Umbilical cord (tissue), 2 donors: Measurements from ENCODE around the gene FGFRL1. TPM values are rescaled to one million over a fixed set of nuclear protein-coding genes. Genes with fewer than 3 reads are reported as not detected.

Source experiments
- DNase-seq: peaks from one replicate; pipeline ENCODE4 v3.0.0-alpha.2; 2015; ENCODE audit warnings: low spot score
- total RNA-seq: library from RNA; depleted of rRNA; stranded (reverse); fragments of >200 nt; gene quantifications from one replicate; pipeline ENCODE4 v1.2.3, GENCODE V29; 2014; ENCODE audit warnings: low replicate concordance; ENCODE audit not compliant: insufficient read depth

FGFRL1 gene, protein sequence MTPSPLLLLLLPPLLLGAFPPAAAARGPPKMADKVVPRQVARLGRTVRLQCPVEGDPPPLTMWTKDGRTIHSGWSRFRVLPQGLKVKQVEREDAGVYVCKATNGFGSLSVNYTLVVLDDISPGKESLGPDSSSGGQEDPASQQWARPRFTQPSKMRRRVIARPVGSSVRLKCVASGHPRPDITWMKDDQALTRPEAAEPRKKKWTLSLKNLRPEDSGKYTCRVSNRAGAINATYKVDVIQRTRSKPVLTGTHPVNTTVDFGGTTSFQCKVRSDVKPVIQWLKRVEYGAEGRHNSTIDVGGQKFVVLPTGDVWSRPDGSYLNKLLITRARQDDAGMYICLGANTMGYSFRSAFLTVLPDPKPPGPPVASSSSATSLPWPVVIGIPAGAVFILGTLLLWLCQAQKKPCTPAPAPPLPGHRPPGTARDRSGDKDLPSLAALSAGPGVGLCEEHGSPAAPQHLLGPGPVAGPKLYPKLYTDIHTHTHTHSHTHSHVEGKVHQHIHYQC
- total RNA-seq: 16.4 TPM

DNA sequence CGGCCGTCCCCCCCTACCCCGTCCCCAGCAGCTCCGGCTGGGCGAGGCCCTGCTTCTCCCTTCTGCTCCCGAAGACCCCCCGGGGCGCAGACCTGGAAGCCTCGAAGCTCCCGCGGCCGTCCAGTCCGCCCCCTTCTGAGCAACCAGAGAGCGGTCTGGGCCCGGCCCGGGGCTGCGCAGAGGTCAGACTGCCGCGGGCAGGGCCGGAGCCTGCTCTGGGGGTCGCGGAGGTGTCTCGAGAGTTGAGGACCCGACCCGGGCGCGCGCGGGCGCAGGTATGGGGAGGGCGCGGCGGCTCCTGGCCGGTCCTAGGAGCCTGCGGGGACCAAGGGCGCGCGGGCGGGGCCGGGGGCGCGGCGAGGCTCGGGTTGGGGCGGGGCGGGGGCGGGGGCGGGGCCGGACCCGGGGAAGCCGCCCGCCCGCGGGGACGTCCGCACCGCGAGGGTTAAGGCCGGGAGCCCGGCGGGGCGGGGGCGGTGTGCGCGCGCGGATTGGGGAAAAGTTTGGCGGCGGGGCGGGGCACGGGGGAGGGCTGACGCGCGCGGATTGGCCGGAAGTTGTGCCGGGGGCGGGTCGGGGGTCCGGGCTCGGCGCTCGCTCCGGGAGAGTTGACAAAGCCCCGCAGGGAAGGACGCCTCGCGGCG, at the start of gene FGFRL1:
FGFRL1 (plus strand) TSS at position 605 of the 644 bp plus-strand sequence. CDS start 860 bp downstream, outside the sequence.
- peak; percentile 90 for DNase-seq

DNA sequence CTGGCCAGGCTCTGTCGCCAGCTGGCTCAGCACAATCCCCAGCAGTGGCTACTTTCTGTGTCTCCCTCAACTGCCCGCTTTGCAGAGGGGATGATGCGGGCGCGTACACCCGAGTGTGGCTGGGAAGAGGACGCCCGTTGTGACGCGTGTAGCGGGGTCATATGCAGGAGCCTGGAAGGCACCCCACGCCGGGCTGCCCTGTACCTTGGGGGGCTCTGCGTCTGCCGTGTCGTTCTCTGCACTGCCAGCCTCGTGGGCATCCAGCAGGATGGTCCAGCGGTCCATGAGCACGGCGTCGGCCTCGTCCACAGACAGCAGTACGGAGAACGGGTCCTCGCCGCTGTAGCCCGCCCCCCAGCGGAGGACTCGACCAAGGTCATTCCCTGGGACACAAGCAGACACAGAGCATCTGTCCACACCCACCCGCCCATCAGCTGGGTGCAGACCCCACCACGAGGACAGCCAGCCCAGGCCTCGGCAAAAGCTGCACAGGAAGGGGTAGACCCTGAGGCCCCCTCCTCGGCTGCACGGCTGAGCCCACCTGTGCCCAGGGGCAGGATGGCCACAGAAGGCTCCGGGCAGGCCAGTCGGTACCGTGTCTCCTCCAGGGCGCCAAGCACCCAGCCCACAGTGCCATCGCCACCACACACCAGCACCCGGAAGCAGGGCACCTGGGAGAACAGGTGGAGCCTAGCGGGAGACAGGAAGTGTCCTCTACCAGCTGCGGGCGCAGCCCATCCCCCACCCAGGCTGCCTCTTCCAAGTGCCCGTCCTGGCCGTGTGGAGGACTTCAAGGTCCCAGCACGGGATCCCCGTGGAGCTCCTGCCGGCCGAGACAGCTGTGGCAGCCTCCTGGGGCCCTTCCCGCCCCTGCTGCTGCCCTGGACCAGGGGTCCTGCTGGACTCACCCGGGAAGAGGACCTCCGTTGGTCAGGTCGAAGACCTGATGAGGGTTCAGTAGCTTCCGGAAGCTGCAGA, 48.9 kb upstream of the FGFRL1 start:
- no peak for DNase-seq

DNA sequence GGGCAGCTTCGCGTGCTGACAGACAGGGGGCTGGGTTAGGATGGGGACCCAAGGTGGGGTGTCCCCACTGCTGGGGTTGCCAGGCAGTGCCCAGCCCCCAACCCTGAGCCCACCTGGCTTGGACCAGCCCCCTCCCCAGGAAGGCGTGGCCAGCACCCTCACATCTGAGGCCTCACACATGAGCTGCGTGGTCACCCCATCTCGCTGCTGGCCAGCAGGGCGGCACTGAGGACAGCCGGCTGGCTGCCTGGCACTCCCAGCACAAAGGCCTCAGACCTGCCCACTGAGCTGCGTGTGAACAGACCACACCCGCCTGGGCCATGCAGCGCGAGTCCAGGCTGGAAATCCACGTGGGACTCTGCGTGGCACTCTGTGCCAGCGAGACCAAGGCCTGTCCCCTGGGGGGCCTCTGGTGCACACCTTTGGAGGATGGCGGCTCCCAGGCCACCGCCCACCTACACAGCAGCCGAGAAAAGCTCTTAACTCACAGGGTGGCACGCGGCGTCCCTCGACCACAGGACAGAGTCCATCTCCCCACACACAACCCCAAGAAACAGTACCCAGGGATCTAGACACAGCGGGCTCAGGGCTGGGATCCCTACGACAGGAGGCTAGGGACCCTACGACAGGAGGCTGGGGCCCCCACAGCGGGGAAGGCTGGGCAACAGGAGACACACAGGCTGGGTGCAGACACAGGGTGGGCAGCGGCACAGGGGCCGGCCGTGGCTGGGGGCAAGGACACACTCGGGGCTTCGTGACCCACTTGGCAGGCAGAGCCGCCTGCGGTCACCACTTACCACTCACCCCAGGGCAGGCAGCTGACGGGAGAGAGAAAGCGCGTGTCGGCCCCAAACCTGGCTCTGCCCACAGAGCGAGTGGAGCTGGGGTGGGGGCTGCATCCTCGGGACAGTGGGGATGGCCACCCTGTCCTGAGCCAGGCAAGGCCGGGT, 47.9 kb upstream of the FGFRL1 start:
- no peak for DNase-seq

DNA sequence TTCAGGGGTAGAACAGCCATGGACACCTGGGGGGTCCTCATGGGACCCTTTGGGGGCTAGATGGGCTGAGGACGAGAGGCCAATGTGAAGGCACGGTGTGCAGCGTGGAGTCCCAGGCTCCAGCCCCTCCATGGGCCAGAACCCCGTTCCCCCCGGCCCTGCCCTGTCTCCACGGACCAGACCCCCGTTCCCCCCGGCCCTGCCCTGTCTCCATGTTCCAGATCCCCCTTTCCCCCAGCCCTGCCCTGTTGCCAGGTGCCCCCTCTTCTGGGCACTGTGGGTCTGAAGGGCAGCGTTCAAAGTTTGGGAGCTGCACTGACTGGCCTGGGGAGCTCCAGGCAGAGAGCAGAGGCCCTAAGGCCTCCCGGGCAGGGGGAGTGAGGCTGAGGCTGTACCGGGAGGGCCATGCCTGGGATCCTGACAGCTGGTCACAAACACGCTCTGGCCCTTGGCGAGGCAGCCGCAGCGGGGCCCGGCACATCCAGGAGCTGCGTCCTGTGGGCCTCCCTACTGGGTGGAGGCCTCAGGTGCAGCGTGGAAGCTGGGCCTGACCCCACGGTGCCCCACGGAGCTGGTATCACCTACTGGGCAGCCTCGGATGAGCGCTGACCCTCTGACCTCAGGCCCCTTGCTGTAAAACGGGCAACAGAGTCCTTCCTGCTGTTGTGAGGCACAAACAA, 46.9 kb upstream of the FGFRL1 start:
- DNase-seq: no peak

DNA sequence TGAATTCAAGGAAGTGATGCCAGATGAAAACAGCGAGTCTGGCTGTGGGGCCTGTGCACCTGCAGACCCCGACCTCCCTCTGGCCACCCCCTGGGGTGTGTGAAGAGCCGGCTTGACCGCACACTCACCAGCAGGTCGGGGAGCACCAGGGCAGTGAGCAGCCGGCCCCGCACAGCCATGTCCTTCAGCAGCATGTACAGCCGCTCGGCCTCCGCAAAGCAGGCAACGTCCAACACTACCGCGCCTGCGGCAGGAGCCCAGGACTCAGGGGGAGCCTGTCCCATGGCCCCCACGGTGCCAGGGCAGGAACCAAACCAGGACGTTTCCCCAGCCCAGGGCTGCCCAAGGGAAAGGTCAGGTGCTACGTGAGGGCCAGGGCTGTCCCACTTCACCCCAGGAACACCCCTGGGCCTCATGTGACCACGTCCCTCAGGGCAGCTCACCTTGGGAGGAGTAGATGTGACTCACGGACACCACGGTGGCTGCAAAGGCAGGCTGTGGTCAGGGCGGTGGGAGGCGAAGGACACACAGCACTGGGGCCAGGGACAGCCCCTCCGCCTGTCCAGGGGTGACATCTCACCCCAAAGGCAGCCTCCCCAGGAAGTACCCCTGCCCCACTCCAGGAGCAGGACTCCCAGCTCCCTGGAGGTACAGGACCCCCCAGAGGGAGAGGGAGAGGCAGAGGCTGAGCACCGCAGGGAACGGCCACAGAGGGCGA, 46.2 kb upstream of the FGFRL1 start:
- no peak for DNase-seq

DNA sequence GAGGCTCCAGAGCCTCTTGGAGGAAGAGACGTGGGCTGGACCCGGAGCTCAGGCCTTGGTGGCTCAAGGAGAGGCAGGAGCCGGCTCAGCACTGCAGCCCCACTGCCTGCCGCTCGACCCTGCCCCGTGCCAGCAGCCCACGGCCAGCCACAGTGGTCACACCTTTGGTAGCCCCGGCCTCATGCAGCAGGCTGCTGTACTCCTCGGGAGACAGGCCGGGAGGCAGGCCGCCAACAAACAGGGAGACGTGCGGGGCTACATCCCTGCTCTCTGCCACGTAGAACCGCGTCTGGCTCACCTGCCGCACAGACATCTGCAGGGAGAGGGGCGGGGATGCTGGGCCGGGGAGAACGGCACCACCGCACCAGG, 45.7 kb upstream of the FGFRL1 start:
- DNase-seq: no peak

DNA sequence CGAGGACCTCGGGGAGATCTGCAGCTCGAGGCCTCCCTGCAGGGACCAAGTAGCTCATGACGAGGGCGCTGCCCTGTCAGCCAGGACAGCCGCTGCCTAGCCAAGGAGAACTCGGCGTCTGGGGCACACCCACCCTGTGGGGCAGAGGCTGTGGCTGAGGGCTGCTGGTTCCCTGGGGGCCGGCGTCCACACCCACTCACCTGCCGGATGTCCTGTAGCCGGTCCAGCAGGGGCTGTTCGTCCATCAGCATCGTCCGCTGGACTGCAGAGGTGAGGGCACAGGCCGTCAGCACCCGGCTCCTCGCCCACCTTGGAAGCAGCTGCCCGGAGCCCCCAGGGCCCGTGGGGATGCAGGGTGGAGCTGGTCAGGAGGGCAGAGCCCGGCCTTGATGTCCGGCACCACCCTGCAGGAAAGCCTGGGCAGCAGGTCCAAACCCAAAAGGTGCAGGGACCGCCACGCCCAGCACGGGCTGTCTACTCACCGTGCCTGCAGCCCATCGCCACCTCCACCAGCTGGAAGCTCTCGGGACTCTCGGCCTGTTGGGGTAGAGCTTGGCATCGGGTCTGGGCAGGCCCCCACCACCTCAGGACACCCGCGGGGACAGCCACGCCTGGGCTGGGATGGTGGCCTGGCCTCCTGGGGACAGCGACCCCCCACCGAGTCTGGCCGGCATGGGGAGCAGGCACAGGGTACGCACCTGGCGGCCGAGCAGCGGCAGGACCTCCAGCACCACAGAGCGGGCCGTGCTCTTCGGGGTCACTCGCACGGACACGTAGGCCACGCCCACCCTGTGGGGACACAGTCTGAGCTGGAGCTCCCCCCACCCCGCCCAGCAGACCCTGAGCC, 44.9 kb upstream of the FGFRL1 start:
- DNase-seq: no peak

DNA sequence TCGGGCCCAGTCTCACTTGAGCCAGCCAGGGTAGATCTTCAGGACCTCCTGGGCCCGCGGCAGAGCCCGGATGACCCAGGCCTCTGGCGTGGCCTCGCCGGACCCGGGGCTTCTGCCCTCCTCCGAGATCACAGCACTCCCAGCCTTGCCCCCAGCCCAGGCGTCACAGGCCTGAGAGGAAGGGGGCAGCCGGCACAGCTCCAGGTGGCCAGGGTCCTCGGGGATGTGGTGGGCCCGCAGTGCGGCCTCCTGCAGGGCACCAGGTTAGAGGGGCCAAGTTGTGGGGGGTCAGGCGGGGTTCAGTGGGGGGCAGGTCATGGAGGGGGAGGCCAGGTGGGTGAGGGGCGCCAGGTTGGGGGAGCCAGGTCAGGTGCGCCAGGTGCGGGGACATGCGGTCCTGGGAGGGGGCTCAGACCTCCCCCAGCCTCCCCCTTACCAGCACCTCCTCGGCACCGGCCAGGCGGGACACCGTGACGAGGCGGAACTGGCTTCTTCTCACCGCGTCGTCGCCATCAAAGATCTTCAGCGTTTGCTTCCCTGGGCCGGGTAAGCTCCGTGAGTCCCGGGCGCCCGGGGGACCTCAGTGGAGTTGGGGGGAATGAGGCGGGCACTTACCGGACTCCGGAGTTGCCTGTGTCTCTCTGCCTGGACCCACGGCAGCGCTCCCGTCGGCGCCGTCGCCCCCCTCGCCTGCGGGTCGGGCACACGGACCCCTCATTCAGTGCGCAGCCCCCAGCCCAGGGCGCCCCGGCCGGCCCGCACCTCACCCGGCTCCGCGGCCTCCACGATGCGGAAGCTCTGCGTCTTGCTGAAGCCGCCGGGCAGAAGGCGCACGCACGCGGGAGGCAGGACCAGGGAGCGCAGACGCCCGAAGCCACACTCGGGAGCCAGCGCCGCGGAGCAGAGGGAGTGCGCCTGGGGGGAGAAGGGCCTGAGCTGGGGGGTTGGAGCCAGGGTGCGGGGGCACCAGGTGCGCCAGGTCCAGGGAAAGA, 44.0 kb upstream of the FGFRL1 start:
- no peak for DNase-seq

DNA sequence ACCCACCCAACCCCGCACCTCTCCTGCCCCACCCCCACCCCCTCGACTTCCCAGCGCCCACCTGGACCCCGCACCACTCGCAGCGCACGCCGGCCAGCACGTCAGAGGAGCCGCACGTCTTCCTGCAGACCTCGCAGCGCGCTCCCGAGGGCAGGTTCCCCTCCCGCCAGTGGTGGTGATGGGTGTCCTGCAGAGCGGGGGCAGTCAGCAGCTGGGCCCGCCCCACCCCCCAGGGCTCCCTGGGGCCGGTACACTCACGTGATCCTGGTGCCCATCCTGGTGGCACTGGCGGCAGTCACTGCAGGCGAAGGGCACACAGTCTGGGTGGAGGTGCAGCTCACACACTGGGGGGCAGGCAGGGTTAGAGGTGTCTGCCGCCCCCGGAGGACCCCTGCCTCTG, 43.2 kb upstream of the FGFRL1 start:
- DNase-seq: no peak

DNA sequence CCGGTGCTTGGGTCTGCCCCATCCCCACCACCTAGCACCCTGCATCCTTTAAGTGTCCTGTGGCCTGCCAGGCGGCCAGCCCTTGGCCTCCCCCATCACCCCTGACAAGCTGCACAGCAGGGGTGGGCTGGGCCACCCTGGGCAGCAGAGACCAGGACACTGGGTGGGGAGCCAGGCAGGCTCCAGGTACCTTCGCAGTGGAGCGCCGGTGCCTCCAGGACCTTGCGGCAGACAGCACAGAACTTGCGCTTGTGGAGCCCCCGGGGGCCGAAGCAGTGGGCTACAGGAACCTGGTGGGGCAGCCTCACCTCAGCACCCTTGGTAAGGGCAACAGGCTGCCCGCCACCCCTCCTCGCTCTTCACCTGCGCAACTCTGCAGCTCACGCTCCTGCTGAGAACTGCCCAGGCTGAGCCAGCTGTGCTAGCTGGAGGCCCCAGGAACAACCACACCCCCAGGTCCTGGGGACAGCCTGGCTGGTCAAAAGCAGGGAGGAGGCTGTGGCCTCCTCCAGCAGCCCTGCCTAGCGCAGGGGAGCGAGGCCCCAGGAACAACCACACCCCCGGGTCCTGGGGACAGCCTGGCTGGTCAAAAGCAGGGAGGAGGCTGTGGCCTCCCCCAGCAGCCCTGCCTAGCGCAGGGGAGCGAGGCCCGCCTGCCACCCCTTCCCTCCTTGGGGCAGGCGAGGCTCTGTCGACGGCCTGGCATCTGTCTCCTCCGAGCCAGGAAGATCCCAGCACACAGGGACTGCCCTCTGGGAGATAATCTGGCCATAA, 42.6 kb upstream of the FGFRL1 start:
- DNase-seq: peak; percentile 24

DNA sequence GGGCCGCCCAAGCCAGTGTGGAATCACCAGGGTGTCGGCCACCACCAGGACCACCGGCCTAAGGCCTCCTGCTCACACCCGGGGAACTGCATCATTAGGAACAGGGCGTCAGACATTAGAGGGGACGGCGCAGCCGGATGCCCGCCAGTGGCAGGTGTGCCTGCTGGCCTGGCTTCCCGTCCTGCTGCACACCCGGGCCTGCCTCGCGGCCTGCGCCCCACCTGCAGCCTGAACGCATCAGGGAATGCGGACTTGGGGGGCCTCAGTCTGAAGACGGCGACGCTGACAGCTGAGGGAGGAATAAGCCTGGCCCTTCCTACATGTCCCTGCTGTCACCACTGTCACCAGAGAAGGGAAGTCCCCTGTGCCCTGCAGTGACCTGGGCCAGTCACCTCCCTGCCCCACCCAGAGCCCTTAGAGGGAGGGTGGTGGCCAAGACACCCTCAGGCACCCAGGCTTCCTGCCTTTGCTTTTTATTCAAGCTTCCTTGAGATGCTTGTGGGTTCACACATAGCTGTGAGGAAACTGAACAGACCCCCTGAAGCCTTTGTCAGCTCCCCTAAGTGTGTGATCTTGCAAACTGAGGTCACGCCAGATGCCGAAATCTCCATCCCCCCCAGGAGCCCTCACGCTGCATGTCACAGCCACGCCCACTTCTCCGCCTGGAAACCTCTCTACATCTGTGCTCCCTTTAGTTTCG, 41.2 kb upstream of the FGFRL1 start:
- DNase-seq: no peak

DNA sequence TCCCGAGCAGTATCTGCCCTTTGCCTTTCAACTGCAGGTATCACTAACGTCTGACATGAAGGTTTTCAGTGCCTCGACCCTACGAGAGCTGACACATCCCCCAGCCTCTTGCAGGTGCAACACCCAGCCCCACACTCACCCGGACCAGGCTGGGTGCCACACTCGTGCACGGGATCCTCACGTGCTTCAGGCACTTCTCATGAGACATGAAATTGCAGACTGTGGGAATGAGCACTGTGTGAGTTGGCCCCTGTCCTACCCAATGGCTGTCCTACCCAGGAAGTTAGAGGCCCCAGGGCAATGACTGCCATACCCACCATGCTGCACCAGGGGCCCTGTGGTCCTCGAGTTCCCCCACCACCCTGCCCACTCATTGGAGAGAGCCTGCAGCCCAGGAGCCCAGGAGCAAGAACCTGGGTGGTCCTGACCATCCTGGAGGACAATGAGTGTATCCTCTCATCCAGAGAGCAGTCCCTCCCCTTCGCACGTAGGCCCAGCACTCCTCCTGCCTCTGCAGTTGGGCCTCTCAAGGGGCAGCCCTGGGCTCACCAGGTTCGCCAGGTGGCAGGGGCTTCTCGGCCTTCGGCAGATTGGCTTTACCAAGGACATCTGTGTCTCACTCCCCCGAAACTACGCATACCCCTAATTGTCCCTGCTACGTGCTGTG, 40.4 kb upstream of the FGFRL1 start:
- DNase-seq: no peak

DNA sequence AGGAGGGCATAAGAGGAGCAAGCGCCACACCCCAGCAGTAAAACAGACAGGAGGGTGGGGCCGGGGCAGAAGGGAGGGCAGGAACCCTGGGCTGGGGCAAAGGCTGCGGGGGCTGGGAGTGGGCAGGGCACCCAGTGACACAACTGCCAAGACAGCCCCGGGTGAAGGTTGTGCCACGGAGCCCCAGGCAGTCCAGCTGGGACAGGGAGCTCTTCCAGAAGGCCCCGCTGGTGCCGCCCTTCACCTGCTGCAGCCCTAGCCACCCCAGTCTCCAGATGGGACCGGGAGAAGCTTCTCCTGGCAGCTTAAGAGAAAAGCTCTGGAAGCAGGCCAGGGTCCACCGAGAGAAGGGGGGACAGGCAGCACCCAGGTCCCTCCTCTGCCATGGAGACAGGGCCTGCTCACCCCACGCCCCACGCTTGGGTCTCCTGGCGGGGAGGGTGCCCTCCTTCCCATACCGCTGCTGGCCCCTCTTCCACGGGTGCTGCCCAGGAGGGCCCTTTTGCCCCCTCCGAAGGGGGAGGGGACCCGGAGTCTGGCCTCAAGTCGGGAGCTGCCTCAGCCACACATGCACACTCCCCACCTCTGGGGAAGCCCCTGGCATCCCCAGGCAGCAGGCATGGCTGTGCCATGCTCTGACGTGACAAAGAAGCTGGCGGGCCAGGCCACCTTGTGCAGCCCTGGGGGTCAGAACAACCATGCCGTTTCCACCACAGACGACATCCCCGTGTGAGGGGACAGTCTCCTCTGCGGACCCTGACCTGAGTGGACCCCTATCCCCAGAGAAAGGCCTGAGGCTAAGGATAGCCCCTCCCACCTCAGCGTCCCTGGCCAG, 39.5 kb upstream of the FGFRL1 start:
- DNase-seq: no peak
